ENCODE measurements around the gene TULP4.
"Not testable (repeated sequence)": the region's sequence is repeated elsewhere in the genome, so short reads cannot be mapped to it uniquely, and the experiment has no call there.

TULP4 gene

DNA sequence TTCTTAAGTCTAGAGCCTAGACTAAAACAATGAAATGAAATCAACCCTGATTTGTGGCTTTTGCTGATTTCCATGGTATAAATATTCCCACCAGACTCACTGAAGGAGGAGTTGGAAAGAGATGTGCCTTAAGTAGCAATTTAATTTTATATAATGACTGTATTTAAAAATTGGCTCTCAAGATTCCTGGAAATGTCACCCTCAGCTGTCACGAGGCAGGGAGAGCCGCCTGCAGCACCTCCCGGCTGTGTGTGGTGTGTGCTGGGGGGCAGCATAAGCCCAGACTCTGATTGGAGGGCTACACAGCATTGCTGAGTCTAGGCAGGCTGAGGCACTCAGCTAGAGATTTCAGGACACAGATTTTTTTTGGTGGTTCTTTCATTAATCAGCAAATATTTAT, 207.0 kb downstream of the TULP4 start:
- Histone ChIP-seq H3K27ac (ENCODE audit: low read length) (no peak overlapping the region), H3K4me3 (ENCODE audit: low read length) (no peak overlapping the region), H3K4me1 (ENCODE audit: control insufficient read depth, insufficient read depth, low read length) (no peaks in the 10 kb centered on the region), H3K27me3 (ENCODE audit: control insufficient read depth, insufficient read depth, low read length) (no peaks in the 10 kb centered on the region), H3K36me3 (ENCODE audit: control insufficient read depth, insufficient read depth, low read length) (no peaks in the 10 kb centered on the region), H3K9me3 (ENCODE audit: control insufficient read depth, insufficient read depth, low read length) (no peaks in the 10 kb centered on the region)
- WGBS (ENCODE audit: insufficient coverage, insufficient read length), result no CpG with 5 or more reads among the region's 3 CpGs
- no peak for DNase-seq (ENCODE audit: low read depth, low spot score)

DNA sequence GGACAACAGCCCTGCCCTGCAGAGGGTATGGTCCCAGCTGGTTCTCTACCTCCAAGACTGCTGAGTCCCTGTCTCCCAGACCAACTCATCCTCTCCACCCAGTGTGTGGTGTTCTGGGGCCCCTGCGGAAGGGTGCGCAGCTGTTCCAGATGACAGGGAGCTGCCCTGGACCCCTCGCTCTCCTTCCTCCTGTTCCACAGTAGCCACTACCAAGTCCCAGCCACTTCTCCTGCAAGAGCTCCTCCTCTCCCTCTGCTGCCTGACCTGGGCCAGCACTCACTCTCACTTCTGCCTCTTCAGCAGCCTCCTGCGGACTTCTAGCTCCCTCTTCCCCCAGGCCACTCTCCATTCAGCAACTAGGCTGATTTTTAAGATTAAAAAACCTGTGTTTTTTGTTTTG, 207.5 kb downstream of the TULP4 start:
- Histone ChIP-seq H3K27ac (ENCODE audit: low read length) (no peak overlapping the region), H3K4me1 (ENCODE audit: control insufficient read depth, insufficient read depth, low read length) (no peaks in the 10 kb centered on the region), H3K9me3 (ENCODE audit: control insufficient read depth, insufficient read depth, low read length) (no peaks in the 10 kb centered on the region), H3K4me3 (ENCODE audit: low read length) (no peak overlapping the region), H3K27me3 (ENCODE audit: control insufficient read depth, insufficient read depth, low read length) (no peaks in the 10 kb centered on the region), H3K36me3 (ENCODE audit: control insufficient read depth, insufficient read depth, low read length) (no peaks in the 10 kb centered on the region)
- no peak for DNase-seq (ENCODE audit: low read depth, low spot score)
- no CpG with 5 or more reads among the region's 4 CpGs for WGBS (ENCODE audit: insufficient coverage, insufficient read length)

DNA sequence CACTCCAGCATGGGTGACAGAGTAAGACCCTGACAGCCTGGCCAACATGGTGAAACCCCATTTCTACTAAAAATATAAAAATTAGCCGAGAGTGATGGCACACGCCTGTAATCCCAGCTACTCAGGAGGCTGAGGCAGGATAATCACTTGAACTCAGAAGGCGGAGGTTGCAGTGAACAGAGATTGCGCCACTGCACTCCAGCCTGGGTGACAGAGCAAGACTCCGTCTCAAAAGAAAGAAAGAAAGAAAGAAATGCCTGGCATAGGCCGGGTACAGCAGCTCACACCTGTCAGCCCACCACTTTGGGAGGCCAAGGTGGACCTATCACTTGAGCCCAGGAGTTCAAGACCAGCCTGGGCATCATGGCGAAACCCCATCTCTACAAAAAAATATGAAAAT, 208.7 kb downstream of the TULP4 start:
- not testable (repeated sequence) for H3K36me3 ChIP-seq (ENCODE audit: control insufficient read depth, insufficient read depth, low read length); H3K9me3 ChIP-seq (ENCODE audit: control insufficient read depth, insufficient read depth, low read length); H3K27ac ChIP-seq (ENCODE audit: low read length); H3K27me3 ChIP-seq (ENCODE audit: control insufficient read depth, insufficient read depth, low read length); DNase-seq (ENCODE audit: low read depth, low spot score); H3K4me1 ChIP-seq (ENCODE audit: control insufficient read depth, insufficient read depth, low read length); H3K4me3 ChIP-seq (ENCODE audit: low read length)
- no CpG with 5 or more reads among the region's 7 CpGs for WGBS (ENCODE audit: insufficient coverage, insufficient read length)

DNA sequence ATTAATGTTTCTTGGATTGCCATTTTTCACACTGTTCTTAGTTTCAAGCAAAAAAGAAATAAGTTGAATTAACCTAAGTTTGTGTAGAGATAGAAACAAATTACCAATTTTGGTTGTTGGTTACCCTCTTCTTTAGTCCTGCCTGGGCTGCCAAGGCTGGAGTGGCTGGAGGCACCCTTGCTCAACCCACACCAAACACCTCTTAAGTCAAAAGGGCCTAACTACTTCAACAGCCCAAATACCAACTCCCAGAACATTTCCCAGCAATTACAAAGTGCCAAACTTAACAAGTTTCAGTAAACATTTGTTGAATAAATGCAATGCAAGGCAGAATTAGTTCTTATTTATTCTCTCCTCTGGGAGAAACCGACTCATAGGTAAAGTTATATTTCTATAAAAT, 209.5 kb downstream of the TULP4 start:
- Histone ChIP-seq H3K27ac (ENCODE audit: low read length) (no peak overlapping the region), H3K27me3 (ENCODE audit: control insufficient read depth, insufficient read depth, low read length) (no peaks in the 10 kb centered on the region), H3K4me3 (ENCODE audit: low read length) (no peak overlapping the region), H3K4me1 (ENCODE audit: control insufficient read depth, insufficient read depth, low read length) (no peaks in the 10 kb centered on the region), H3K9me3 (ENCODE audit: control insufficient read depth, insufficient read depth, low read length) (no peaks in the 10 kb centered on the region), H3K36me3 (ENCODE audit: control insufficient read depth, insufficient read depth, low read length) (no peaks in the 10 kb centered on the region)
- no CpG with 5 or more reads among the region's 1 CpG for WGBS (ENCODE audit: insufficient coverage, insufficient read length)
- DNase-seq (ENCODE audit: low read depth, low spot score), result no peak

DNA sequence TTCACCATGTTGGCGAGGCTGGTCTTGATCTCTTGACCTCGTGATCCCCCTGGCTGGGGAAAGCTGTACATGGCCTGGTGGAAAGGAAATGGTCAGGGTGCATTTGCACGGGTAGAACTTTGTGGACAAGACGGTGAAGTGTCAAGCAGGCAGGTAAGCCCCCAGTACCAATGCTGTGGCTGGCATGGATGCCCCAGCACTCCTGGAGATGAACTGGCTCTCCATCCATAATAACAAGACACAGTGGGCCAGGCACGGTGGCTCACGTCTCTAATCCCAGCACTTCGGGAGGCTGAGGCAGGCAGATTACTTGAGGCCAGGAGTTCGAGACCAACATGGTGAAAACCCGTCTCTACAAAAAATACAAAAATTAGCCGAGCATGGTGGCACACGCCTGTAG, 210.4 kb downstream of the TULP4 start:
- no peak for DNase-seq (ENCODE audit: low read depth, low spot score)
- H3K4me3 ChIP-seq (ENCODE audit: low read length), result no peak overlapping the region
- WGBS (ENCODE audit: insufficient coverage, insufficient read length), result no CpG with 5 or more reads among the region's 11 CpGs
- no peaks in the 10 kb centered on the region for H3K9me3 ChIP-seq (ENCODE audit: control insufficient read depth, insufficient read depth, low read length)
- no peaks in the 10 kb centered on the region for H3K36me3 ChIP-seq (ENCODE audit: control insufficient read depth, insufficient read depth, low read length)
- H3K27me3 ChIP-seq (ENCODE audit: control insufficient read depth, insufficient read depth, low read length), result no peaks in the 10 kb centered on the region
- H3K27ac ChIP-seq (ENCODE audit: low read length), result no peak overlapping the region
- no peaks in the 10 kb centered on the region for H3K4me1 ChIP-seq (ENCODE audit: control insufficient read depth, insufficient read depth, low read length)

DNA sequence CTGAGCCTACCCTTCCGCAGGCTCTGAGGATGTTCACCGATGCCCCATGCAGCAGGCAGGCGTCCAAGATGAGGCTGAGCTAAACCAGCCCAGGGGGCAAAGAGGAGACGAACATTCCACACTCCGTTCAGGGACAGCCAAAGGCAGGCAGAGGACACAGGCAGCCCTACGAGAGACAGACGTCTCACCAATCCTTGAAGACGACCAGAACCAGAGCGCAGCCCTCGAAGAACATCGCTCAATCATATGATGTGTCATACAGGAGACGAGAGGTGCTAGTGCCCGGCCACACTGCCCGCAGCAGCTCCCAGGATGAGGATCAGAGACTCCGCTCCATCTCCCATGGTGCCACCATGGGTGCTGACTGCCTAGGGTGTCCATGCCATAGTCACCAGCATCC, 212.0 kb downstream of the TULP4 start:
- no CpG with 5 or more reads among the region's 15 CpGs for WGBS (ENCODE audit: insufficient coverage, insufficient read length)
- Histone ChIP-seq H3K4me3 (ENCODE audit: low read length) (no peak overlapping the region), H3K4me1 (ENCODE audit: control insufficient read depth, insufficient read depth, low read length) (no peaks in the 10 kb centered on the region), H3K36me3 (ENCODE audit: control insufficient read depth, insufficient read depth, low read length) (no peaks in the 10 kb centered on the region), H3K27ac (ENCODE audit: low read length) (no peak overlapping the region), H3K9me3 (ENCODE audit: control insufficient read depth, insufficient read depth, low read length) (no peaks in the 10 kb centered on the region), H3K27me3 (ENCODE audit: control insufficient read depth, insufficient read depth, low read length) (no peaks in the 10 kb centered on the region)
- DNase-seq (ENCODE audit: low read depth, low spot score), result no peak

DNA sequence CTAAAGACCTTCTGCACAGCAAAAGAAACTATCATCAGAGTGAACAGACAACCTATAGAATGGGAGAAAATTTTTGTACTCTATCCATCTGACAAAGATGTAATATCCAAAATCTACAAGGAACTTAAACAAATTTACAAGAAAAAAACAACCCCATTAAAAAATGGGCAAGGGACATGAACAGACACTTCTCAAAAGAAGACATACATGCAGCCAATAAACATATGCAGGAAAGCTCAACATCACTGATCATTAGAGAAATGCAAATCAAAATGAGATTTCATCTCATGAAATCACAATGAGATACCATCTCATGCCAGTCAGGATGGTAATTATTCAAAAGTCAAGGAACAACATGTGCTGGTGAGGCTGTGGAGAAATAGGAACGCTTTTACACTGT, 215.6 kb downstream of the TULP4 start:
- not testable (repeated sequence) for DNase-seq (ENCODE audit: low read depth, low spot score); H3K27me3 ChIP-seq (ENCODE audit: control insufficient read depth, insufficient read depth, low read length); H3K4me3 ChIP-seq (ENCODE audit: low read length); H3K9me3 ChIP-seq (ENCODE audit: control insufficient read depth, insufficient read depth, low read length); H3K27ac ChIP-seq (ENCODE audit: low read length); H3K4me1 ChIP-seq (ENCODE audit: control insufficient read depth, insufficient read depth, low read length); H3K36me3 ChIP-seq (ENCODE audit: control insufficient read depth, insufficient read depth, low read length)
- no CpG with 5 or more reads among the region's 1 CpG for WGBS (ENCODE audit: insufficient coverage, insufficient read length)

DNA sequence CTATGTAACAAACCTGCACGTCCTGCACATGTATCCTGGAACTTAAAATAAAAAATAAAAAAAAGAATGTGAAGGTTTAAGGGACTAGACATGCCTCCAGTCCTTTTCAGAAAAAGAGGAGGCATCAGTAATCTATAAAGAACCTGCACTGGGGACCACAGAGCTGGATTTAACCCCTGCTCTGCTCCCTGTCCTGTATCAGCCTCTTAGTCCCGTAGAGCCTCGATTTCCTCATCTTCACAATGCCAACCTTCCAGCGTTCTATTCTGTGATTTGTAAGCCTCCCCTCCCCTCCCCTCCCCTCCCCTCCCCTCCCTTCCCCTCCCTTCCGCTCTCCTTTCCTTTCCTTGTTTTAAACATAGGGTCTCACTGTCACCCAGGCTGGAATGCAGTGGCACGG, 216.6 kb downstream of the TULP4 start:
- no peaks in the 10 kb centered on the region for H3K36me3 ChIP-seq (ENCODE audit: control insufficient read depth, insufficient read depth, low read length)
- DNase-seq (ENCODE audit: low read depth, low spot score), result no peak
- H3K4me1 ChIP-seq (ENCODE audit: control insufficient read depth, insufficient read depth, low read length), result no peaks in the 10 kb centered on the region
- H3K27ac ChIP-seq (ENCODE audit: low read length), result no peak overlapping the region
- H3K27me3 ChIP-seq (ENCODE audit: control insufficient read depth, insufficient read depth, low read length), result no peaks in the 10 kb centered on the region
- no CpG with 5 or more reads among the region's 6 CpGs for WGBS (ENCODE audit: insufficient coverage, insufficient read length)
- H3K9me3 ChIP-seq (ENCODE audit: control insufficient read depth, insufficient read depth, low read length), result no peaks in the 10 kb centered on the region
- no peak overlapping the region for H3K4me3 ChIP-seq (ENCODE audit: low read length)

DNA sequence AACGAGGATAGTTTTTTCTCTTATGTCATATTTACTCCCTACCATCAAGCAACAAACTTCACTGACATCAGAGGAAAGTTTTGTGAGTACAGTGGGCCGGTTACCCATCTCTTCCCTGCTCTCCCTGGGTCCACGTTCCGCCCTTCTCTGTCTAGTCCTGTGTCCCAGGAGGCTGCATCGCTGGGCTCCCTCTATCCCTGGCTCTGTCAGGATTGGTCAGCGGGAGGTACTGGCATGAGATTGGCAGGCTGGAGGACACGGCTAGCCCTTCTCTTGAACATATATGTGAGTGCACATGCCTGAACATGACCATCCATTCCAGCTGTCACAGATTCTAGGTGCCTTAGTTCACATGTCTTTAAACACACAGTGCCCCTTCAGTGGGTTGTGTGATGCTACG, 217.4 kb downstream of the TULP4 start:
- Histone ChIP-seq H3K27ac (ENCODE audit: low read length) (no peak overlapping the region), H3K36me3 (ENCODE audit: control insufficient read depth, insufficient read depth, low read length) (no peaks in the 10 kb centered on the region), H3K27me3 (ENCODE audit: control insufficient read depth, insufficient read depth, low read length) (no peaks in the 10 kb centered on the region), H3K9me3 (ENCODE audit: control insufficient read depth, insufficient read depth, low read length) (no peaks in the 10 kb centered on the region), H3K4me3 (ENCODE audit: low read length) (no peak overlapping the region), H3K4me1 (ENCODE audit: control insufficient read depth, insufficient read depth, low read length) (no peaks in the 10 kb centered on the region)
- no peak for DNase-seq (ENCODE audit: low read depth, low spot score)
- no CpG with 5 or more reads among the region's 8 CpGs for WGBS (ENCODE audit: insufficient coverage, insufficient read length)

DNA sequence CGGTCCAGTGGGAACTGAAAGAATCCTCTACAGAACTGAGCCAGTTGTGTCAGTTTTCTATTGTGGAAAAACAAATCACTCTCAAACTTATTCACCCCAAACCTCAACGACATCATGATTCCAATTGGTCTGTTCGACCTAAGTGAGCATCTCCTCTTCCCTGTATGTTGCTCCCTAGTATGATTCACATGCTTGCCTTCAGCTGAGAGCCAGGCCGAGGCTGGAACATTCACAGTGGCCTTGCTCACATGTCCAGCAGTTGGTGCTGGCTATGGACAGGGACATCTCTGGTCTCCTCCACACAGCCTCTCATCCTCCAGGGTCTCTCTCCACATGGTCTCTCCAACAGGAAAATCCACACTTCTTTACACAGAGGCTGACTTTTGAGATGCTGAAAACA, 219.3 kb downstream of the TULP4 start:
- no peaks in the 10 kb centered on the region for H3K36me3 ChIP-seq (ENCODE audit: control insufficient read depth, insufficient read depth, low read length)
- no CpG with 5 or more reads among the region's 4 CpGs for WGBS (ENCODE audit: insufficient coverage, insufficient read length)
- H3K9me3 ChIP-seq (ENCODE audit: control insufficient read depth, insufficient read depth, low read length), result no peaks in the 10 kb centered on the region
- H3K27me3 ChIP-seq (ENCODE audit: control insufficient read depth, insufficient read depth, low read length), result no peaks in the 10 kb centered on the region
- H3K4me3 ChIP-seq (ENCODE audit: low read length), result no peak overlapping the region
- H3K27ac ChIP-seq (ENCODE audit: low read length), result no peak overlapping the region
- DNase-seq (ENCODE audit: low read depth, low spot score), result no peak
- H3K4me1 ChIP-seq (ENCODE audit: control insufficient read depth, insufficient read depth, low read length), result no peaks in the 10 kb centered on the region

DNA sequence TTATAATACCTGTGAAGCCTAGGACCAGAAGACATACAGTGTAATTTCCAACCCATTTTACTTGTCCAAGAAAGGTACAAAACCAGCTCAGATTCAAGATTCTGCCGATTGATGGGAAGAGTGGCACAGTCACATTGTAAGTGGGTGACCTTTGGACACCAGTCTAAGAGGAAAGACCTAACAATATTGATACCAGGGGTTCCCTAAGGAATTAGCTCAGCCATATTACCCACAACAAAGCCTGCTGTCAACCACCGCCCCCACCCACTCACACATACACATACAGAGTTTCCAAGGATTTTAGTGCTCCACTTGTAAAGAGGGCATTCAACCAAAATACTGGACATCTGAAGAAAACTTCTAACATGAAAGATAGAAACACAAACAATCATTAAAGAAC, 219.7 kb downstream of the TULP4 start:
- no peaks in the 10 kb centered on the region for H3K36me3 ChIP-seq (ENCODE audit: control insufficient read depth, insufficient read depth, low read length)
- no peak overlapping the region for H3K4me3 ChIP-seq (ENCODE audit: low read length)
- no CpG with 5 or more reads among the region's 2 CpGs for WGBS (ENCODE audit: insufficient coverage, insufficient read length)
- DNase-seq (ENCODE audit: low read depth, low spot score), result no peak
- no peak overlapping the region for H3K27ac ChIP-seq (ENCODE audit: low read length)
- no peaks in the 10 kb centered on the region for H3K4me1 ChIP-seq (ENCODE audit: control insufficient read depth, insufficient read depth, low read length)
- no peaks in the 10 kb centered on the region for H3K9me3 ChIP-seq (ENCODE audit: control insufficient read depth, insufficient read depth, low read length)
- H3K27me3 ChIP-seq (ENCODE audit: control insufficient read depth, insufficient read depth, low read length), result no peaks in the 10 kb centered on the region

All from iPS DF 6.9 (cell line).